PC-3 (cell line): ENCODE results near the gene ACBD5. TPM values are rescaled to one million over a fixed set of nuclear protein-coding genes. Genes with fewer than 3 reads are reported as not detected.

Experiments
- ATAC-seq: fragments of 200-7000 bp; cut with Tn5 transposase; 2 replicates; pipeline ENCODE4 v1.9.1; 2020; ENCODE audit warnings: mild to moderate bottlenecking, moderate library complexity
- BruUV-seq: library from RNA; stranded (reverse); fragments of 400-500 nt; replicated peaks from 2 replicates; lab custom pipeline; 2021; lab: Mats Ljungman, UMichigan
- CTCF ChIA-PET: fragments of 300-600 bp; sonication (Branson Sonifier 250); formaldehyde crosslinking; loops from one replicate; lab custom pipeline; 2022; ENCODE audit warnings: antibody characterized with exemption; lab: Charles Lee
- POLR2A ChIA-PET: fragments of 300-600 bp; sonication (Branson Sonifier 250); formaldehyde crosslinking; loops from one replicate; lab custom pipeline; 2022; ENCODE audit warnings: antibody characterized with exemption; ENCODE audit not compliant: unreplicated experiment; lab: Charles Lee
- DNase-seq: peaks from one replicate; pipeline ENCODE4 v3.0.0-alpha.2; 2015
- H2AFZ ChIP-seq: fragments of 300-600 bp; sonication (generic); 2 replicates; pipeline ENCODE4 v1.6.0; 2016; ENCODE audit warnings: antibody characterized with exemption, low read length
- H3F3A ChIP-seq: fragments of 300-600 bp; sonication (generic); one replicate; pipeline ENCODE4 v1.6.0; 2017; ENCODE audit warnings: antibody characterized with exemption, low read length, control low read depth, mild to moderate bottlenecking; ENCODE audit not compliant: unreplicated experiment
- H3K27ac ChIP-seq: fragments of 300-600 bp; sonication (generic); 2 replicates; pipeline ENCODE4 v1.5.1; 2016; ENCODE audit warnings: mild to moderate bottlenecking, low read length
- H3K27me3 ChIP-seq: fragments of 300-600 bp; sonication (generic); 2 replicates; pipeline ENCODE4 v1.6.1; 2016; ENCODE audit warnings: low read length, mixed read lengths
- H3K36me3 ChIP-seq: fragments of 300-600 bp; sonication (generic); 2 replicates; pipeline ENCODE4 v1.6.1; 2016; ENCODE audit warnings: low read depth, mixed run types, low read length, mixed read lengths
- H3K4me1 ChIP-seq: fragments of 300-600 bp; sonication (generic); 2 replicates; pipeline ENCODE4 v1.5.1; 2016; ENCODE audit warnings: low read length; ENCODE audit not compliant: insufficient read depth
- H3K4me2 ChIP-seq: fragments of 300-600 bp; sonication (generic); 2 replicates; pipeline ENCODE4 v1.6.0; 2016; ENCODE audit warnings: low read length
- H3K4me3 ChIP-seq: fragments of 300-600 bp; sonication (generic); 2 replicates; pipeline ENCODE4 v1.5.1; 2016; ENCODE audit warnings: mild to moderate bottlenecking, low read length, mixed read lengths
- H3K79me2 ChIP-seq: fragments of 300-600 bp; sonication (generic); 2 replicates; pipeline ENCODE4 v1.6.1; 2017; ENCODE audit warnings: low read length, mixed read lengths
- H3K9ac ChIP-seq: fragments of 300-600 bp; sonication (generic); 2 replicates; pipeline ENCODE4 v1.6.0; 2016; ENCODE audit warnings: mild to moderate bottlenecking, low read length
- H3K9me2 ChIP-seq: fragments of 300-600 bp; sonication (generic); replicated peaks from 2 replicates; pipeline ENCODE4 v1.6.1; 2016; ENCODE audit warnings: mixed run types, low read length, mixed read lengths
- H3K9me3 ChIP-seq: fragments of 300-600 bp; sonication (generic); 2 replicates; pipeline ENCODE4 v1.6.1; 2016; ENCODE audit warnings: low read length, mixed read lengths
- H4K20me1 ChIP-seq: fragments of 300-600 bp; sonication (generic); 2 replicates; pipeline ENCODE4 v1.6.1; 2016; ENCODE audit warnings: low read length, mixed read lengths
- CTCF ChIP-seq: fragments of 300-600 bp; sonication (generic); conservative IDR thresholded peaks from 2 replicates; pipeline ENCODE4 v1.5.1; 2017; ENCODE audit warnings: antibody characterized with exemption, low read depth, mild to moderate bottlenecking, low read length
- EZH2 ChIP-seq: fragments of 300-600 bp; sonication (generic); IDR thresholded peaks from one replicate; pipeline ENCODE4 v1.6.1; 2017; ENCODE audit warnings: antibody characterized with exemption, mild to moderate bottlenecking, low read length; ENCODE audit not compliant: unreplicated experiment
- EZH2phosphoT487 ChIP-seq: fragments of 300-600 bp; sonication (generic); IDR thresholded peaks from 2 replicates; pipeline ENCODE4 v1.6.1; 2018; ENCODE audit warnings: mild to moderate bottlenecking, antibody characterized with exemption, low read length, borderline replicate concordance
- intact Hi-C: fragments of 100-400 bp; cut with micrococcal nuclease; formaldehyde crosslinking; loops from 2 replicates; pipeline ENCODE4 v1.9.0; 2023
- total RNA-seq: library from RNA; depleted of rRNA; stranded (reverse); fragments of >200 nt; gene quantifications from 2 replicates; pipeline ENCODE4 v1.2.3, GENCODE V29; 2014

Gene ACBD5
- total RNA-seq, 1 experiment from 2014 or later = 10.7 TPM

GRCh38 chr10:27152687-27153086 lies 87.9 kb downstream of the ACBD5 start:
- Histone ChIP-seq H3K9ac (peak overlapping the region; percentile 98; the same call in 1 of the 2 replicates), H3K4me3 (peak overlapping the region; percentile 94), H3K4me1 (peaks cover 13% of the 10 kb centered on the region), H2AFZ (no peak overlapping the region), H3K4me2 (peak overlapping the region; percentile 100), H3K36me3 (peaks cover 8% of the 10 kb centered on the region), H3K9me3 (no peaks in the 10 kb centered on the region), H4K20me1 (peaks cover 21% of the 10 kb centered on the region), H3K27ac (no peak overlapping the region), H3K27me3 (no peaks in the 10 kb centered on the region), H3F3A (no peaks in the 10 kb centered on the region), H3K79me2 (peaks cover 93% of the 10 kb centered on the region), H3K9me2 (no peaks in the 10 kb centered on the region)
- POLR2A ChIA-PET = no interaction called here
- ATAC-seq (no peak), DNase-seq (no peak)
- BruUV-seq = no TSS peak
- no peak for TF ChIP-seq CTCF
- no peak for TF ChIP-seq EZH2phosphoT487
- no peak for TF ChIP-seq EZH2
- CTCF ChIA-PET = no interaction called here
- intact Hi-C loops = no loop called here

- Histone ChIP-seq H3K4me3 (no peak overlapping the region), H3K36me3 (peaks cover 24% of the 10 kb centered on the region), H3K9me3 (no peaks in the 10 kb centered on the region), H4K20me1 (peaks cover 21% of the 10 kb centered on the region), H2AFZ (no peak overlapping the region), H3K4me1 (peaks cover 8% of the 10 kb centered on the region), H3K27me3 (no peaks in the 10 kb centered on the region), H3K9me2 (no peaks in the 10 kb centered on the region), H3K4me2 (no peak overlapping the region), H3K79me2 (peaks cover 76% of the 10 kb centered on the region), H3F3A (no peaks in the 10 kb centered on the region), H3K27ac (no peak overlapping the region), H3K9ac (no peak overlapping the region)
- intact Hi-C loops = no loop called here
- DNase-seq (no peak), ATAC-seq (no peak)
- ChIA-PET CTCF (no interaction called here), POLR2A (no interaction called here)
- BruUV-seq = no TSS peak
- TF ChIP-seq CTCF (no peak), EZH2 (no peak), EZH2phosphoT487 (no peak)
Observed at GRCh38 chr10:27150261-27150660, 90.3 kb downstream of the ACBD5 start.

- POLR2A ChIA-PET = no interaction called here
- Histone ChIP-seq H3K79me2 (peaks cover 53% of the 10 kb centered on the region), H3K4me1 (peaks cover 5% of the 10 kb centered on the region), H3K9me2 (no peaks in the 10 kb centered on the region), H3K27ac (no peak overlapping the region), H3K27me3 (no peaks in the 10 kb centered on the region), H3K4me3 (no peak overlapping the region), H2AFZ (no peak overlapping the region), H4K20me1 (peaks cover 14% of the 10 kb centered on the region), H3K36me3 (peaks cover 30% of the 10 kb centered on the region), H3K9me3 (no peaks in the 10 kb centered on the region), H3F3A (no peaks in the 10 kb centered on the region), H3K9ac (no peak overlapping the region), H3K4me2 (no peak overlapping the region)
- BruUV-seq = no TSS peak
- ATAC-seq (no peak), DNase-seq (no peak)
- TF ChIP-seq CTCF (no peak), EZH2 (no peak), EZH2phosphoT487 (no peak)
- CTCF ChIA-PET = interaction anchor here (0.6 to 0.7 kb wide), 2 partner anchors 193 to 240 kb away, joined by 3 to 4 read pairs; no protein-coding TSS in a partner anchor
- intact Hi-C loops = no loop called here
Observed at GRCh38 chr10:27147701-27148100, 92.9 kb downstream of the ACBD5 start.
